Esophagus (tissue), 2 donors: ENCODE data around the gene GPD1. TPM values are rescaled to one million over a fixed set of nuclear protein-coding genes. Genes with fewer than 3 reads are reported as not detected.

Experiments used
- H3K27ac ChIP-seq, 2 donors: one replicate each; pipeline ENCODE4 v1.5.1; 2013; ENCODE audit warnings: low read depth in 2 of 2, mild to moderate bottlenecking in 2 of 2, inconsistent platforms in 1 of 2, low read length in 1 of 2, moderate library complexity in 1 of 2
- H3K27me3 ChIP-seq, 2 donors: one replicate each; pipeline ENCODE4 v1.6.1; 2013; ENCODE audit warnings: low read length in 2 of 2, control low read depth in 1 of 2, mild to moderate bottlenecking in 1 of 2; ENCODE audit not compliant: insufficient read depth in 2 of 2, control insufficient read depth in 1 of 2
- H3K36me3 ChIP-seq, 2 donors: one replicate each; pipeline ENCODE4 v1.6.1; 2013; ENCODE audit warnings: low read length in 1 of 2; ENCODE audit not compliant: control insufficient read depth in 2 of 2, insufficient read depth in 2 of 2
- H3K4me1 ChIP-seq, 2 donors: one replicate each; pipeline ENCODE4 v1.6.1; 2013; ENCODE audit warnings: low read length in 1 of 2; ENCODE audit not compliant: control insufficient read depth in 2 of 2, insufficient read depth in 2 of 2
- H3K4me3 ChIP-seq, 2 donors: one replicate each; pipeline ENCODE4 v1.5.1; 2013; ENCODE audit warnings: low read length in 2 of 2, mild to moderate bottlenecking in 2 of 2, low read depth in 1 of 2, moderate library complexity in 1 of 2
- H3K9me3 ChIP-seq, 2 donors: one replicate each; pipeline ENCODE4 v1.6.1; 2013; ENCODE audit warnings: mild to moderate bottlenecking in 2 of 2, low read depth in 1 of 2, low read length in 1 of 2, moderate library complexity in 1 of 2; ENCODE audit not compliant: control insufficient read depth in 2 of 2, insufficient read depth in 1 of 2
- WGBS, 2 donors: extraction: QIAGEN DNeasy Blood & Tissue Kit; methylation state at CpG; one replicate each; pipeline ENCODE4 v1.1.7; 2013; 5-methylcytosine and 5-hydroxymethylcytosine counted together
- polyA plus RNA-seq, 2 donors: library from polyadenylated mRNA; stranded (reverse); fragments of 200-250 nt; gene quantifications; one replicate each; pipeline ENCODE4 v1.2.3, GENCODE V29; 2013
- donor health status: healthy with polysubstance abuse.
- donor health status: Bipolar disorder and iron deficiency.

Gene GPD1
- polyA plus RNA-seq, 2 donors, result 0.29 to 0.32 TPM

DNA sequence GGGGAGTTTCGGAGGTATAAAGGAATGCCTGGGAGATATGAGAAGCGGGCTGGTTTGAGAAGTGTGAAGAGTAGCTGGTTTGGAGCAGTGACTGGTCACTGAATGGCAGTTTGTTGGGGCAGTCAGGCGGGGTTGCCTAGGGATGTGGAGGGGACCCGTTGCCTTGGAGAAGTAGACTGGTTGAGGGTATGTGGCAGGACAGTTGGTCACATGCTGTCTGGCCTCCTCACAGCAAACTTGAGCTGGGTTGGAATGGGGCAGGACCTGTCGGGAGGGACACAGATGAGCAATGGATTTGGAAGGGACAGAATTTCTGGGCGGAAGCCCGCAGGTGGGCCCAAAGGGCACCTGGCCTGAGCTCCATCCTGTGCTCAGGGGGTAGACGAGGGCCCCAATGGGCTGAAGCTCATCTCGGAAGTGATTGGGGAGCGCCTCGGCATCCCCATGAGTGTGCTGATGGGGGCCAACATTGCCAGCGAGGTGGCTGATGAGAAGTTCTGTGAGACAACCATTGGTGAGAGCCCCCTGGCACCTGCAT is 2.2 kb downstream of the GPD1 start:
- 96% methylated on average over 12 of the region's 12 CpGs for WGBS, 2 donors
- Histone ChIP-seq H3K36me3 (no peaks in the 10 kb centered on the region), H3K27me3 (no peaks in the 10 kb centered on the region), H3K4me1 (peaks cover 2 to 21% of the 10 kb centered on the region in 2 donors), H3K4me3 (no peak overlapping the region), H3K27ac (no peak overlapping the region), H3K9me3 (no peaks in the 10 kb centered on the region)

DNA sequence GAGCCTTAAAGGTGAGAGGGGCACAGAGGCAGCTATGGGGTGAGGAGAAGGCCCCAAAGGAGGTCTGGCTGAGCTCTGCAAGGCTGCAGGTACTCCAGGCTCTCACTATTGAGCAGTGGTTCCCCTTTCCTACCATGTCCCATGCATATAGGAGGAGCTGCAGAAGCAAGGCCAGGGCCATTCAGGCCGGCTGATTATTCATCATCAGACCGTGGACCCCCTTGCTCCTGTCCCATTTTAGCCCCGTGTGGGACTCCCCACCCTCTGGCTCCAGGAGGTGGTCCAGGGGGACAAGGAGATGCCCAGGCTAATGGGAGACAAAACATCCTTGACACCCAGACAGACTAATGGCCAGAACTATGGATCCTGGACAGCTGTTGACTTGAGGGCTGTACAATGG is 3.1 kb downstream of the GPD1 start:
- peaks cover 2 to 23% of the 10 kb centered on the region in 2 donors for H3K4me1 ChIP-seq
- WGBS, 2 donors, result 77 to 80% methylated on average over 3 of the region's 3 CpGs
- H3K9me3 ChIP-seq, result no peaks in the 10 kb centered on the region
- no peak overlapping the region for H3K27ac ChIP-seq
- no peaks in the 10 kb centered on the region for H3K36me3 ChIP-seq
- H3K4me3 ChIP-seq, result no peak overlapping the region
- no peaks in the 10 kb centered on the region for H3K27me3 ChIP-seq

DNA sequence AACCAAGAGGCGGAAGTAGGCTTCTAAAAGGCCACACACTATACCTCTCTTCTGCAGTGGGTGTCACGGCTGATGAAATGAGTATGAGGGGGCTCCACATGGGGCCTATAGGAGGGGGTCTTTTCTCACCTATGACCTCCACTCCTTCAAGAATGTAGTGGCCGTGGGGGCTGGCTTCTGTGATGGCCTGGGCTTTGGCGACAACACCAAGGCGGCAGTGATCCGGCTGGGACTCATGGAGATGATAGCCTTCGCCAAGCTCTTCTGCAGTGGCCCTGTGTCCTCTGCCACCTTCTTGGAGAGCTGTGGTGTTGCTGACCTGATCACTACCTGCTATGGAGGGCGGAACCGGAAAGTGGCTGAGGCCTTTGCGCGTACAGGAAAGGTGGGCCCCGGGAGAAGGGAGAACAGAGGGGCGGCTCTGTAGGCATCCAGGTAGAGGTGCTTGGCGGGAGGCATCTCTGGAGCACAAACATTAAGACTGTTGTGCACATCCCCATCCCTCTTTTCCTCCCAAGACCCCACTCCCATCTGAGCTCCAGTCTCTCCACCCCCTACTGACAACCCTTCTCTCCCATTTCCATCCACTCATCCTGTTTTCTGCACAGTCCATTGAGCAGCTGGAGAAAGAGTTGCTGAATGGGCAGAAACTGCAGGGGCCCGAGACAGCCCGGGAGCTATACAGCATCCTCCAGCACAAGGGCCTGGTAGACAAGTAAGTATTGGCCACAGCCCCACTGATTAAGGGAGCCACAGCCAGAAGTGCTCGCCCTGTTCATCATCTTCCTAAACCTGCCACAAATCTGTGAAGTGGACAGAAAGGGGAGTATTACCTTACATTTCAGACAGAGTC is 3.8 kb downstream of the GPD1 start:
- H3K27me3 ChIP-seq, result no peaks in the 10 kb centered on the region
- H3K27ac ChIP-seq, result no peak overlapping the region
- no peak overlapping the region for H3K4me3 ChIP-seq
- H3K4me1 ChIP-seq, result peaks cover 2 to 23% of the 10 kb centered on the region in 2 donors
- no peaks in the 10 kb centered on the region for H3K9me3 ChIP-seq
- no peaks in the 10 kb centered on the region for H3K36me3 ChIP-seq
- WGBS, 2 donors, result 96% methylated on average over 17 of the region's 17 CpGs

DNA sequence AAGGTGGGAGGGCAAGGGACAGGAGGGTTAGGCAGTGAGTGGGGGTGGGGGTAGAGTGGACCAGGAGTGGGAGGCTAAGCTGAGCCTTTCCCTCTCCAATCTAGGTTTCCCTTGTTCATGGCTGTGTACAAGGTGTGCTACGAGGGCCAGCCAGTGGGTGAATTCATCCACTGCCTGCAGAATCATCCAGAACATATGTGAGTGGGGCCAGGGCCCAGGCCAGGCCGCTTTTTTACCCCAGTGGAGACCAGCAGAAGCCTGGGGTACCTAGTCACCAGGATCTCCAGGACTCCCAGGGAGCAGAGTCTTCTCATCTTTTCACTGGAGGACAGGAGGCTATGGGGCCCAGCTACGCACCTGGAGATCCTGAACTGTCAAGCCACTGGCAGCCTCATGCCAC is 5.5 kb downstream of the GPD1 start:
- Histone ChIP-seq H3K27me3 (no peaks in the 10 kb centered on the region), H3K27ac (peak overlapping the region; percentile 83 to 92), H3K9me3 (no peaks in the 10 kb centered on the region), H3K4me1 (peaks cover 2 to 18% of the 10 kb centered on the region in 2 donors), H3K4me3 (no peak overlapping the region), H3K36me3 (no peaks in the 10 kb centered on the region)
- 89 to 98% methylated on average over 3 of the region's 3 CpGs for WGBS, 2 donors

DNA sequence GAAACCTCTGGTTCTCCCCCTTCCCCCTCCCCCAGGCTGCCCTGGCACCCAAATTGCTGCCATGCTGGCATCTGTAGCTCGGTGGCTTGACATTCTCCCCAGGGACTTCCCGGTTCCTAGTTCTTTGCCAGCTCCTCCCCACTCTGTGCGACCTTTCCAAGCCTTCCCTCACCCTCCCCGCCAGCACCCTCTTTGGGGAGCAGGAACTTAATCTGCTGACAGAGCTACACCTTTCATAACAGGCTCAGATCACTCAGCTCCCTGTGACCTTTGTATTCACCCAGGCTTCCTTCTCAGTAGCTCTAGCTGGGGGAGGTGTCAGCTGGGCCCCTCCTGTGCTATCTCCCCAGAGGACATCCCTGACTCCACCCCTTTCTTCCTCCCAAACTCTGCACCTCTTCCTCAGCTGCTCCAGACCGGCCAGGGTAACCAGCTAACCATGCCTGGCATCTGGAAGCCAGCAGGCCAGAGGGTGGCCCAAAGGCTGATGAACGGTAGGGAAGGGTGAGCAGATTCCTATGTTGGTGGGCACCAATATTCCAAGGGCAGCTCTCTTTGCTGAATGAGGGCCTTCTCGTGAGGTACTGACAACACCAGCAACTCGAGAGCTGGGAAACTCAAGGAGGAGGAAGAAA is 6.4 kb downstream of the GPD1 start:
- 36 to 37% methylated on average over 8 of the region's 8 CpGs for WGBS, 2 donors
- no peaks in the 10 kb centered on the region for H3K36me3 ChIP-seq
- H3K27me3 ChIP-seq, result no peaks in the 10 kb centered on the region
- H3K4me3 ChIP-seq, result no peak overlapping the region
- H3K9me3 ChIP-seq, result no peaks in the 10 kb centered on the region
- H3K27ac ChIP-seq, result peak overlapping the region; percentile 83 to 92
- peaks cover 2 to 14% of the 10 kb centered on the region in 2 donors for H3K4me1 ChIP-seq

DNA sequence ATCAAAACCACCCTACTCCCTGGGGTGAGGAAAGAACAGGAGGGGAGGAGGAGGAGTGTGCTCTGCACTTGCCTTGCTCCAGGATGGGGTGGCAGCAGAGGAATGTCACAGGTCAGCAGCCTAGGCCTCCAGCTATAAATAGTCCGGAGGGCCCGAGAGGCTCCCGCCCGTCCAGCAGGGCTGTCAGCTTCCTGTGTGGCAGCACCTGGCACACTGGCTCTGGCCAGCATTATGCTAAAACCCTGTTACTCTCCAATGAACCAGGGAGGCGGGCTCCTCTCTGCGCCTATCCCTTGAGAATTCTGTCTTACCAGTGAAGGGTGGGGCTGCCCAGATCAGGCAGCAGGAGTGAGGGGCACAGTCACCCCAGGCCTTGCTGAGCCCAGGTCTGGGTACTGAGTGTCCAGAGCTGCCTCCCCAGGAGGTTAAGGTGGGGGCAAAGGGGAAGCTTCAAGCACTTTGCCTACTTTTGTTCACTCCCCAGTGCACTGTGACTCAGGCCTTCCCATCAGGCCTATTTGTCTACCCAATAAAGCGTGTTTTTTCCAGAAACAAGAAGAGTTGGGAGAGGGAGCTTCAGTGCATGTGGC is 7.0 kb downstream of the GPD1 start:
- WGBS, 2 donors, result 21 to 28% methylated on average over 7 of the region's 7 CpGs

DNA sequence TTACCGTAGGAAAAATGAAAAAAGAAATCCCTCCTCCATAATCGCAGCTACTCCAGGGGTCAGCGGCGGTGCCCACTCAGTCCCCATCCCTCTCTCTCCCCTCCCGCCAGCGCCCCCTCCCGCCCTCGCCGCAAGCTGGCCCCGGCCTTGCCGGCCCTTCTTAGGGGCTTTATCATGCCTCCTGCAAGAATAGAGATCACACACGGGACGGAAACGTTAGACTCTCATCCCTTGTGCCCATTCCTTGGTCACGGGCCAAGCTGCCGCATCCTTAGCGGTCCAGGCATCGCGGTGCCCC is 7.5 kb downstream of the GPD1 start:
- peak overlapping the region; percentile 83 to 92 for H3K27ac ChIP-seq
- no peaks in the 10 kb centered on the region for H3K36me3 ChIP-seq
- WGBS, 2 donors, result 9 to 12% methylated on average over 19 of the region's 19 CpGs
- H3K4me1 ChIP-seq, result peaks cover 2 to 14% of the 10 kb centered on the region in 2 donors
- no peaks in the 10 kb centered on the region for H3K9me3 ChIP-seq
- H3K27me3 ChIP-seq, result no peaks in the 10 kb centered on the region
- peak overlapping the region; percentile 4 to 80 for H3K4me3 ChIP-seq

More for the DNA sequence above, 7.0 kb downstream of the GPD1 start:
- H3K4me3 ChIP-seq, result no peak overlapping the region
- H3K36me3 ChIP-seq, result no peaks in the 10 kb centered on the region
- H3K9me3 ChIP-seq, result no peaks in the 10 kb centered on the region
- peaks cover 2 to 14% of the 10 kb centered on the region in 2 donors for H3K4me1 ChIP-seq
- H3K27me3 ChIP-seq, result no peaks in the 10 kb centered on the region
- H3K27ac ChIP-seq, result peak overlapping the region; percentile 83 to 92

DNA sequence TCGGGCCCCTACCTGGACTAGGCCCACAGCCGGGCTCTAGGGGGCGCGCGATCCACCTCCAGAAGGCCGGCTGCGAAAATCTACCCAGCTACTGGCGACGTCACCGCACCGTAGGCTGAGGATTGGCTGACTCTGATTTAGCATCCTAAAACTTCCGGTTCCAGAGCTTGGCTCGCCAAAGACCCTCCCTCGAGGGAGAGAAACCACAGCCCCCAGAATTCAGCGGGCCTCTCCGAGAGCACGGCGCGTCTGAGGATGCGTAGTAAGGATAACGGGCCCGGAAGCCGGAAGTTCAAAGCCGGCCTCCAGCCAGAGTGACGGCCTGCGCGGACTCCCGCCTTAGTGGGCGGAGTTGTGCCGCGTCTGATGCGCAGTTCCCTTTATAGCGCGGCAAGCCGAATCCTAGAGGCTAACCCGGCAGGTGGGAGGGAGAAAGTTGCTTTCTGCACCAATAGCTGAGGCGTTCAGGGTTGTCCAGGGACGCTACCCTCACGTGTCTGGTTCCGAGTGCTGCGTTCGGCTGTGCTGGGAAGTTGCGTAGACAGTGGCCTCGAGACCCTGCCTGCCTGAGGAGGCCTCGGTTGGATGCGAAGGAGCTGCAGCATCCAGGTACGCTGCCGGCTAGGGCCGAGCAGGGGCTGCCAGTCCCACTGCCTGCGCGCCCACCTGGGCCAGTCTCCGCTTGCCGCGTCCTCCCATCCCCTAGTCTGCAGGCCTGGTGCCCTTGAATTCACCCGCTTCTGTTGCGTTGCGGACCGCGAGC is 8.1 kb downstream of the GPD1 start, which contains the start of gene COX14:
COX14 (plus strand) TSS at position 544 of the 763 bp plus-strand sequence. CDS start 7,808 bp downstream, outside the sequence.
- Histone ChIP-seq H3K4me3 (peak within 1 kb of the TSS; percentile 80 to 87), H3K27ac (peak within 1 kb of the TSS; percentile 94 to 99), H3K36me3 (no peaks in the 10 kb centered on the region), H3K9me3 (no peaks in the 10 kb centered on the region), H3K4me1 (peaks cover 2 to 14% of the 10 kb centered on the region in 2 donors), H3K27me3 (no peaks in the 10 kb centered on the region)
- WGBS, 2 donors, result 0% methylated on average over 59 of the region's 59 CpGs
